DND-41 (cell line): ENCODE data around the gene BEND3.

Experiments
- CTCF ChIP-seq: IDR thresholded peaks from 2 replicates; pipeline ENCODE4 v1.5.1; 2012; ENCODE audit warnings: borderline replicate concordance, low read length, moderate library complexity, mild to moderate bottlenecking; ENCODE audit not compliant: poor library complexity, severe bottlenecking; ENCODE audit errors: extremely low read depth
- EZH2 ChIP-seq: IDR thresholded peaks from 3 replicates; pipeline ENCODE4 v1.6.1; 2012; ENCODE audit warnings: borderline replicate concordance, low read depth, mild to moderate bottlenecking, moderate library complexity, low read length, inconsistent platforms; ENCODE audit not compliant: severe bottlenecking

- TF ChIP-seq CTCF (no peak), EZH2 (no peak)
Measured at GRCh38 chr6:107144666-107145065, 29.4 kb upstream of the BEND3 start.
